HG03432 (cell line): ENCODE data around the gene VHLL.
"Not testable (repeated sequence)": the region's sequence is repeated elsewhere in the genome, so short reads cannot be mapped to it uniquely, and the experiment has no call there.

Experiments
- ATAC-seq: cut with Tn5 transposase; IDR thresholded peaks from one replicate; pipeline ENCODE4 v1.9.1; 2021; ENCODE audit warnings: mild to moderate bottlenecking, moderate library complexity; ENCODE audit not compliant: unreplicated experiment

VHLL gene

GRCh38 chr1:156298852-156299357 lies at the start of gene VHLL:
Gene VHLL, minus strand, starts transcription at chr1:156299307. Its CDS starts 118 bp downstream, at chr1:156299189.
- ATAC-seq, result no peak

GRCh38 chr1:156347331-156347730 lies 48.2 kb upstream of the VHLL start:
- no peak for ATAC-seq

GRCh38 chr1:156346636-156347035 lies 47.5 kb upstream of the VHLL start:
- no peak for ATAC-seq

DNA sequence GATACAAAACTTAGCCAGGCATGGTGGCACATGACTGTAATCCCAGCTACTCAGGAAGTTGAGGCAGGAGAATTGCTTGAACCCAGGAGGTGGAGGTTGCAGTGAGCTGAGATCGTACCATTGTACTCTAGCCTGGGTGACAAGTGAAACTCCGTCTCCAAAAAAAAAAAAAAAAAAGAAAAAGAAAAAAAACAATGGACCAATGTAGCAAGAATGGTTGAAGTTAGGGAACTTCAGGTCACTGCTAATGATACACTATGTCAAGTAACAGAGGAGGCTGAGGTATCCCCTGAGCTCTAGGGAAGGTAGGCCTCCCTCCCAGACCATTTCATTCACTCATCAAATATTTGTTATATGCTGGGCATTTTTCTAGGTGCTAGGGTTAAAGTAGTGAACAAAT lies 46.9 kb upstream of the VHLL start:
- ATAC-seq, result not testable (repeated sequence)

GRCh38 chr1:156344409-156344808 lies 45.3 kb upstream of the VHLL start:
- no peak for ATAC-seq

GRCh38 chr1:156342166-156342955 lies 43.3 kb upstream of the VHLL start:
- ATAC-seq, result no peak

GRCh38 chr1:156338180-156338976 lies 39.3 kb upstream of the VHLL start, which contains the start of the genes CCT3 and TSACC:
Gene CCT3, minus strand, starts transcription at chr1:156338292. Its CDS starts 108 bp downstream, at chr1:156338184.
Gene TSACC, plus strand, starts transcription at chr1:156338526. Its CDS starts 1,232 bp downstream, at chr1:156339758.
- peak; percentile 95 for ATAC-seq

DNA sequence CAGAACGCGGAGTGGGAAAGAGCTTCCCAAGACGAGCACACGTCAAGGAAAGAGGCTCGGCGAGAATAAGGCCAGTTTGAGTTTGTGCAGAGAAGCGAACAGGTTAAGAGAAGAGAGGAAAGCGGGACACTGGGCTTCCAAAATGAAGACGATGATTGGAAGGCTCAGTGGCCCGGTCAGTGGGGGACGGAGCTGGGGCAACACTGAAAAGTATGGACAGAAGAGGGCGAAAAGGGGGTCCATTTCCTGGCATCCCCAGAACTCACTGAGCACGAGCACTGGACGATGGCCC lies 38.7 kb upstream of the VHLL start:
- peak; percentile 0 for ATAC-seq

DNA sequence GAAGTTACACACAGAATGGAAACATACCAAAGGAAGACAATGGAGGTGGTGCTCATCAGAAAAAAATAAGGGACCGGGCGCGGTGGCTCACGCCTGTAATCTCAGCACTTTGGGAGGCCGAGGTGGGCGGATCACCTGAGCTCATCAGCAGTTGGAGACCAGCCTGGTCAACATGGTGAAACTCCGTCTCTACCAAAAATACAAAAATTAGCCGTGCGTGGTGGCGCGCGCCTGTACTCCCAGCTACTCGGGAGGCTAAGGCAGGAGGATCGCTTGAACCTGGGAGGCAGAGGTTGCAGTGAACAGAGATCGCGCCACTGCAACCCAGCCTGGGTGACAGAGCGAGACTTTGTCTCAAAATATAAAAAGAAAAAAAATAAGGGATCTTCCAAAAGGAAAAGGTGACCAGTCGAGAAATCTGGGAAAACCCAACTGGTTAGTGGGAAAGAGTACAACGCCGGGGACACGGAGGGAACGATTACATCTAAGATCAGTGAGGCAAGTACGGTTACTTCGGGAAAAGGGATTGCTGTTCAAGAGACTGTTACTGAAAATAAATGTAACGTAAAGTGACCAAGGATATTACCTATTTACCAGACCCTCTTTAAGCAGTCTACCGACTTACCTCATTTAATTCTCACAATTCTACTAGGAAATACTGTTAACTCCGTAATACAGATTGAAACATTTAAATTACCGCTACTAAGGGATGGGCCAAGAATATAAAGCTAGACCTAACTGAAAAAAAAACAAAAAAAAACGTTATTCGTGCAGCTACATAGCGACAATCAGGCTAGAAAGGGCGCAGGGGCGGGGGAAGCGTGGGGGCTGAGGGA lies 38.2 kb upstream of the VHLL start:
- no peak for ATAC-seq

DNA sequence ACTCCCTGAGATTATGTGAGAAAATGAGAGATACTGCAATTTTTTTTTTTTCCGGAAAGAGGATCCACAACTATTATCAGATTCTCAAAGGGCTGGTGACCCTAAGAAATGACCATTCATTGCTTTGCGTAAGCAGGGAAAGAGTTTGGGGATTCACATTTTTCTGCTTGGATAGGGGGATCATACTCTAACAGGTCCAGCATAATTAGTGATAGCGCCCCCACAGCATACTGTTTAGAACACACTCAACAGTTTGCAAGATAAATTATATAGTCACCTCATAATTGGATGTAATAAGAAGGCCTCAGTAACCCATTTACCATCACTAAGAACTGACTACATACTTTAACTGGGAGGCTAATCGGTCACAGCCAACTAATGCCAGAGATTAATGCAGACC lies 37.1 kb upstream of the VHLL start:
- no peak for ATAC-seq

DNA sequence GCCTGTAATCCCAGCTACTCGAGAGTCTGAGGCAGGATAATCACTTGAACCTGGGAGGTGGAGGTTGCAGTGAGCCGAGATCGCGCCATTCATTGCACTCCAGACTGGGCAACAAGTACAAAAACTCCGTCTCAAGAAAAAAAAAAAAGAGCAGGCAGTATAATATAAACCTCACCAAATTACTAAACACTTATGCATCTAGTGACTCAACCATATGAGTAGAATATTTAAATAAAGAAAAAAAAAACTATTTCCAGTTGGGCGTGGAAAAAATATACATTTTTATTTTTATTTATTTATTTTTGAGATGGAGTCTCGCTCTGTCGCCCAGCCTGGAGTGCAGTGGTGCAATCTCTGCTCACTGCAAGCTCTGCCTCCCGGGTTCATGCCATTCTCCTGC lies 24.1 kb upstream of the VHLL start:
- not testable (repeated sequence) for ATAC-seq

GRCh38 chr1:156320560-156320959 lies 21.5 kb upstream of the VHLL start:
- ATAC-seq, result no peak

DNA sequence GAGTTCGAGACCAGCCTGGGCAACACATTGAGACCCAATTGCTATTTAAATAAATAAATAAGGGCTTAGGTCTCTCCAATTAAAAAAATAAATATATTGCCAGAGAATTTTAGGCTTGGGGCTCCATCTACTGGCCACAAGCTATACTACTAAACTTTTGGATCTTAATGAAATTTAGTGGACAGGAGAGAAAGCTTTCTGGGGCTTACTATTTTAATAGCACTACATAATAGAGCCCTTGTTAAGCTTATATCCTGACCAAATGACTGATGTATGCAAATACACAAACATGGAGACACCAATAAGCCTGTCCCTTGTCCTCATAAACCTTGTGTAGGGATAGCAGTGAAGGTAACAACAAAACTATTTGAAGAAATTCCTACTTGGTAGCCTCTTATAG lies 20.6 kb upstream of the VHLL start:
- no peak for ATAC-seq

- no peak for ATAC-seq
Observed at GRCh38 chr1:156316909-156317308, 17.8 kb upstream of the VHLL start.

- ATAC-seq, result no peak
Observed at GRCh38 chr1:156310962-156311361, 11.9 kb upstream of the VHLL start.

DNA sequence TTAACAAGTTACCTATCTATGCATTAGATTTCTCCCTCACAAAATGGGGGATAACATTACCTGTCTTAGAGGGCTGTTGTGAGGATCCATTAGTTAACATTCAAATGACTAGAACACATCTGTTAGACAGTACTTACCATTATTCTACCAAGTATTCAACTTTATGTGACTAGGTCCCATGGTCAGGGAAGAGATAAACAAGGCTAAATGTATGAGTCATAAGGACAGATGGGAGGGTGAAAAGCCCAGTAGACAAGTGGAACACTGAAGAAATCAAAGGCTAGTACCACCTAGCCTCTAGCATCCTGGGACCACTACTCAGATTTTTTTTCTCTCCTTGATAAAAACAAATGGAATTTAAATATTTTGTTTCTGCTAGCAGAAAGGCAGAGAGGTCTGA lies 9.0 kb upstream of the VHLL start:
- no peak for ATAC-seq

DNA sequence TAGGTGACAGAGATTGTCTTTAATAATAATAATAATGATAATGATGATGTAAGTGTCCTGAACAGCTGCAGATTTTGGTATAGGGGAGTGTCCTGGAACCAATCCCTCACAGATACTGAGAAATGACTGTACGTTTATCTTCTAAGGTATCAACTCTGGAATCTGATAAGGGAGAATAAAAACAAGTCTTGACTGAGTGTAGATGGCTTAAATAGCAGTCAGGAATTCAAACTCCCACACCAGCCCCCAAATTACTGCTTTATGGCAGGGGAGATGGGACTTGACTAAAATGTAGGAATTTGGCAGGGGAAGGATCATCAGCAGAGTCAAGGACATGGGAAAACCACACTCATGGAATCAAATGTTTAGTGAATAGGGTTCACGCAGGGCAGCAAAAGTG lies 6.1 kb upstream of the VHLL start:
- ATAC-seq, result no peak

GRCh38 chr1:156303241-156303640 lies 4.1 kb upstream of the VHLL start:
- ATAC-seq, result no peak

DNA sequence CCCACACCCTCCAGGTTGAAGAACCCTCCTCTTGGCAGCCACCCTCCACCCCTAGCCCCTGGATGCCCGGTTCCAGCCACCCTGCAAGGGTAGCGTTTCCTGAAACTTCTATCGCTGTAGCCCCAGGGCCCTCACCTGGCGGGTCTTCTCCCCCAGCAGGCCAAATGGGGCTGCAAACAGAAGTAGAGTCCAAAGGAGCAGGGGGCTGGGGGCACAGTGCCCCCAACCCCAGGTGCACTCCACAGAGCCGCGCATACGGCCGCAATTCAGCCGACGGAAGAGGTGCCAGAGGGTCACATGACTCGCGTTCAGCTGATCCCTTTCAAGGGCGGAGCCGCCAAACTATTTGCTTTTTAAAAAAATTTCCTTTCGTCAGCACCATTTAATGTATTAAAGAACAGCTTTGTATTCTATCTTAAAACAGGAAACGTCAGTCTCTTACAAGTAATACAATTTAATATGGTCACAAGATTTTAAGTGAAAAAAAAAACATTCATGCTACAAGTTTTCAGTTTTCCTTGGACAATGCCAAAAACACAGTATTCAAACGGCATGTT lies 3.6 kb downstream of the VHLL start, which contains the start of gene GLMP:
GLMP (minus strand) TSS at position 289 of the 557 bp plus-strand sequence; CDS start at position 255, 34 bp downstream.
- peak; percentile 62 for ATAC-seq

DNA sequence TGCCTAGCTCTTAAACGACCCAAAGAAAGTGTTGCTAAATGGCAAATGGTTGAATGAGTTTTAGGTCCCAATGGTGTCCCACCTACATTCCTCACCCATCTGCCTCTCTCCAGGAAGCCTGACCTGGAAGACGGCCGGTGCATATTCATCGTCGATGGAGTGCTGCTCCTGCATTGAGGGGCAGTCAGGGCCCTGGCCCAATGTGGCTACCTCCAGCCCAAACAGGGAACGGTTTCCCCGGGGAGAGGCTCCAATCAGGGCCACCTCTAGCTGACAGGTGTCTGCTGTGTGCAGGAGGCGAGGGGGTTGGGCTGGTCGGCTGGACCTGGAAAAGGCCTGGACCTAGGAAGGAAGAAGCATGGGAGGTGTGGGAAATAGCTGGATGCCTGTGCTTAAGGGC lies 5.2 kb downstream of the VHLL start:
- ATAC-seq, result no peak

DNA sequence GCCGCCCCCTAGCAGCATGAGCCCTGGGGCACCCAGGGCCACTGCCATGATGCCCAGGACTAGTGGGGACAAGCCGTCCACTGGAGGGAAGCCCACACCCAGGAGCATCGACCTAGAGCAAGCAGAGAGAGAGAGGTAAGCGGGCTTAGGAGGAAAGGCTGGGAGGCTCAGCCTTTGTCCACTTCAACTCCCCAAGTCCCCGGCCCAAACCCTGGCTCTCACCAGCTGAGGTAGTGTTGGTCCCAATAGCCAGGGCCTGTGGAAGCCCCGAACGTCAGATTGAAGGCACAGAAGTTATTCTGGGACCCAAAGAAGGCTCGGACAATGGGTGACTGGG lies 6.0 kb downstream of the VHLL start:
- ATAC-seq, result no peak
